Peyer's patch (tissue), 4 donors: ENCODE measurements around the gene ADARB1.
"Not testable (repeated sequence)": the region's sequence is repeated elsewhere in the genome, so short reads cannot be mapped to it uniquely, and the experiment has no call there.

ENCODE experiments used
- POLR2A ChIP-seq, 2 donors: fragments of 450-650 bp; IDR thresholded peaks; one replicate each; pipeline ENCODE4 v1.5.1; 2017; ENCODE audit warnings: antibody characterized with exemption in 2 of 2, mild to moderate bottlenecking in 2 of 2, moderate library complexity in 2 of 2
- TF ChIP-seq, protein P1 (sequence below), 6 experiments: fragments of 450-650 bp in 4 of 6; fragments of 200-600 bp in 2 of 6; sonication (generic) in 1 of 6; IDR thresholded peaks; one replicate each; pipeline ENCODE4 v1.5.1; 2017 to 2019; ENCODE audit warnings: antibody characterized with exemption in 6 of 6, mild to moderate bottlenecking in 3 of 6, moderate library complexity in 1 of 6

DNA sequence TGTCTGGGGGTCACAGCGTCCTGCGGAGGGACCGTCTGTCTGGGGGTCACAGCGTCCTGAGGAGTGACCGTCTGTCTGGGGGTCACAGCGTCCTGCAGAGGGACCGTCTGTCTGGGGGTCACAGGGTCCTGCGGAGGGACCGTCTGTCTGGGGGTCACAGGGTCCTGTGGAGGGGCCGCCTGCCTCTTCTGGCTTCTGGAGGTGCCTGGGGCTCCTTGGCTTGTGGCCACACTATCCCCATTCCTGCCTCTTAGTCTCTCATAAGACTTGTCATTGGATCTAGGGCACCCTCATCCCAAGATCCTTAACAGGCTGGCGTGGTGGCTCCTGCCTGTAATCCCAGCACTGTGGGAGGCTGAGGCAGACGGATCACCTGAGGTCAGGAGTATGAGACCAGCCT is 45.7 kb upstream of the ADARB1 start:
- TF ChIP-seq, protein P1, sequence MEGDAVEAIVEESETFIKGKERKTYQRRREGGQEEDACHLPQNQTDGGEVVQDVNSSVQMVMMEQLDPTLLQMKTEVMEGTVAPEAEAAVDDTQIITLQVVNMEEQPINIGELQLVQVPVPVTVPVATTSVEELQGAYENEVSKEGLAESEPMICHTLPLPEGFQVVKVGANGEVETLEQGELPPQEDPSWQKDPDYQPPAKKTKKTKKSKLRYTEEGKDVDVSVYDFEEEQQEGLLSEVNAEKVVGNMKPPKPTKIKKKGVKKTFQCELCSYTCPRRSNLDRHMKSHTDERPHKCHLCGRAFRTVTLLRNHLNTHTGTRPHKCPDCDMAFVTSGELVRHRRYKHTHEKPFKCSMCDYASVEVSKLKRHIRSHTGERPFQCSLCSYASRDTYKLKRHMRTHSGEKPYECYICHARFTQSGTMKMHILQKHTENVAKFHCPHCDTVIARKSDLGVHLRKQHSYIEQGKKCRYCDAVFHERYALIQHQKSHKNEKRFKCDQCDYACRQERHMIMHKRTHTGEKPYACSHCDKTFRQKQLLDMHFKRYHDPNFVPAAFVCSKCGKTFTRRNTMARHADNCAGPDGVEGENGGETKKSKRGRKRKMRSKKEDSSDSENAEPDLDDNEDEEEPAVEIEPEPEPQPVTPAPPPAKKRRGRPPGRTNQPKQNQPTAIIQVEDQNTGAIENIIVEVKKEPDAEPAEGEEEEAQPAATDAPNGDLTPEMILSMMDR (IDR thresholded peaks at IDR 0.05), result not testable (repeated sequence)
- TF ChIP-seq POLR2A (IDR thresholded peaks at IDR 0.05), result not testable (repeated sequence)
